Lung (tissue), 12 donors: ENCODE data around the gene PLAAT3. TPM values are rescaled to one million over a fixed set of nuclear protein-coding genes. Genes with fewer than 3 reads are reported as not detected.
"Not testable (repeated sequence)": the region's sequence is repeated elsewhere in the genome, so short reads cannot be mapped to it uniquely, and the experiment has no call there.

Source experiments
- ATAC-seq: fragments of 200-7000 bp; cut with Tn5 transposase; one replicate; pipeline ENCODE4 v1.9.1; 2020; ENCODE audit warnings: moderate number of reproducible peaks; ENCODE audit not compliant: insufficient read depth, low FRiP score
- DNase-seq, 3 donors: peaks; one replicate each; pipeline ENCODE4 v3.0.0-alpha.2; 2013 to 2017
- H3K27ac ChIP-seq, 2 donors: one replicate each; pipeline ENCODE4 v1.5.1; 2013; ENCODE audit warnings: mild to moderate bottlenecking in 2 of 2, moderate library complexity in 2 of 2, control low read depth in 1 of 2, inconsistent platforms in 1 of 2, low read depth in 1 of 2, low read length in 1 of 2
- H3K27me3 ChIP-seq, 3 donors: one replicate each; pipeline ENCODE4 v1.5.1; 2013; ENCODE audit warnings: low read length in 2 of 3; ENCODE audit not compliant: control insufficient read depth in 3 of 3, insufficient read depth in 3 of 3
- H3K36me3 ChIP-seq, 4 donors: one replicate each; pipeline ENCODE4 v1.5.1; 2013; ENCODE audit warnings: low read length in 4 of 4, mild to moderate bottlenecking in 1 of 4, moderate library complexity in 1 of 4; ENCODE audit not compliant: control insufficient read depth in 4 of 4, insufficient read depth in 4 of 4
- H3K4me1 ChIP-seq, 5 donors: one replicate each; pipeline ENCODE4 v1.5.1; 2013; ENCODE audit warnings: low read length in 5 of 5, mild to moderate bottlenecking in 2 of 5, moderate library complexity in 1 of 5; ENCODE audit not compliant: control insufficient read depth in 5 of 5, insufficient read depth in 5 of 5
- H3K4me3 ChIP-seq: one replicate; pipeline ENCODE4 v1.5.1; 2013; ENCODE audit warnings: mild to moderate bottlenecking, control low read depth, moderate library complexity
- H3K9ac ChIP-seq, 2 donors: one replicate each; pipeline ENCODE4 v1.5.1; 2013; ENCODE audit warnings: low read length in 2 of 2, control low read depth in 1 of 2; ENCODE audit not compliant: insufficient read depth in 1 of 2
- H3K9me3 ChIP-seq, 4 donors: one replicate each; pipeline ENCODE4 v1.5.1; 2013; ENCODE audit warnings: low read length in 3 of 4, mild to moderate bottlenecking in 1 of 4, moderate library complexity in 1 of 4; ENCODE audit not compliant: control insufficient read depth in 4 of 4, insufficient read depth in 3 of 4
- WGBS, 2 donors: extraction: QIAGEN DNeasy Blood & Tissue Kit; methylation state at CpG; one replicate each; pipeline ENCODE4 v1.1.7; 2013; 5-methylcytosine and 5-hydroxymethylcytosine counted together
- polyA plus RNA-seq, 2 donors: library from polyadenylated mRNA; stranded (reverse); fragments of 200-250 nt; gene quantifications; one replicate each; pipeline ENCODE4 v1.2.1, GENCODE V29; 2013
- total RNA-seq, 2 donors: library from RNA; depleted of rRNA in 1 of 2; stranded (reverse); fragments of >200 nt in 1 of 2; gene quantifications; one replicate each; pipeline ENCODE4 v1.2.1, GENCODE V29; 2014 to 2021
- TF ChIP-seq, protein P1 (sequence below): IDR thresholded peaks from 2 replicates; pipeline ENCODE4 v1.5.1; 2012; ENCODE audit warnings: mild to moderate bottlenecking; ENCODE audit errors: control extremely low read depth, extremely low read depth
- donor health status: control.
- donor health status: control.
- donor health status: Bipolar disorder and iron deficiency.
- donor health status: healthy.
- donor health status: DM: yes; HTN: yes; CAD: no.

Gene PLAAT3
- total and polyA plus RNA-seq, 4 donors: 12.7 to 232 (median 89.8) TPM

DNA sequence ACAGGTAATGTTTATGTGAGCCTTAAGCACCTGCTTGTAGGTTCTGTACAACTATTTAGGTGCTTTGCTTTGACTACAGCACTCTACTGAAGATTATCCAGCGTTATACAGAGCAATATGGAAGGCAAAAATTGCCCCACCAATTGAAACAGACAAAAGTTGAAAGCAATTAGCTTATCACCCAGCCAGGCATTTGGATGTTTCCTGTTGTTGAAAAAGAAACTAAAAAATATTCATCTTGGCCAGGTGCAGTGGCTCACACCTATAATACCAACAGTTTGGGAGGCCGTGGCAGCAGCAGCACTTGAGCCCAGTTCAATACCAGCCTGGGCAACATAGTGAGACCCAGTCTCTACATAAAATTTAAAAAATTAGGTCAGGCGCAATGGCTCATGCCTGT, 38.4 kb upstream of the PLAAT3 start:
- H3K36me3 ChIP-seq: peaks cover 0 to 19% (median 11%) of the 10 kb centered on the region in 4 donors
- H3K27ac ChIP-seq: no peak overlapping the region
- TF ChIP-seq, protein P1, sequence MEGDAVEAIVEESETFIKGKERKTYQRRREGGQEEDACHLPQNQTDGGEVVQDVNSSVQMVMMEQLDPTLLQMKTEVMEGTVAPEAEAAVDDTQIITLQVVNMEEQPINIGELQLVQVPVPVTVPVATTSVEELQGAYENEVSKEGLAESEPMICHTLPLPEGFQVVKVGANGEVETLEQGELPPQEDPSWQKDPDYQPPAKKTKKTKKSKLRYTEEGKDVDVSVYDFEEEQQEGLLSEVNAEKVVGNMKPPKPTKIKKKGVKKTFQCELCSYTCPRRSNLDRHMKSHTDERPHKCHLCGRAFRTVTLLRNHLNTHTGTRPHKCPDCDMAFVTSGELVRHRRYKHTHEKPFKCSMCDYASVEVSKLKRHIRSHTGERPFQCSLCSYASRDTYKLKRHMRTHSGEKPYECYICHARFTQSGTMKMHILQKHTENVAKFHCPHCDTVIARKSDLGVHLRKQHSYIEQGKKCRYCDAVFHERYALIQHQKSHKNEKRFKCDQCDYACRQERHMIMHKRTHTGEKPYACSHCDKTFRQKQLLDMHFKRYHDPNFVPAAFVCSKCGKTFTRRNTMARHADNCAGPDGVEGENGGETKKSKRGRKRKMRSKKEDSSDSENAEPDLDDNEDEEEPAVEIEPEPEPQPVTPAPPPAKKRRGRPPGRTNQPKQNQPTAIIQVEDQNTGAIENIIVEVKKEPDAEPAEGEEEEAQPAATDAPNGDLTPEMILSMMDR: no peak
- 69 to 80% methylated on average over 3 of the region's 3 CpGs for WGBS, 2 donors
- DNase-seq (no peak), ATAC-seq (no peak)
- no peaks in the 10 kb centered on the region for H3K4me1 ChIP-seq
- no peak overlapping the region for H3K9ac ChIP-seq
- no peak overlapping the region for H3K4me3 ChIP-seq
- no peaks in the 10 kb centered on the region for H3K27me3 ChIP-seq
- H3K9me3 ChIP-seq: no peaks in the 10 kb centered on the region

DNA sequence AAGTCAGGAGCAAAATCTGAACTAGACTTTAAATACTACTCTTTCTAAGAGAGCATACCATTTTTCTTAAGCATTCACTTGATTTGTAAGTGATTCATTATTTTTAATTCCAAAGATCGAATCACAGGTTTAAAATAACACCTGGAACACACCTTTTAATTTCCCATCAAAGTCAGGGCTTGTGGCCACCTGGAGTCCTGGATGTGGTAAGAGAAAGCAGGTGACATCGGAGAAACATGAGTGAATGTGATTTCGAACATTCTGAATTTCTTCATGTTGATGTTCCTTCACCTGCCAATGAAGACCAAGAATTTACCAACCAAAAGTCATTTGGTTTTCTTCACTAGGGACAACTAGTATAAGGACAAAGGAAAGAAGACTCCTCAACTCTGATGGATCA, 29.0 kb upstream of the PLAAT3 start:
- WGBS, 2 donors: 98% methylated on average over 3 of the region's 3 CpGs
- TF ChIP-seq, protein P1: no peak
- DNase-seq (no peak), ATAC-seq (no peak)
- Histone ChIP-seq H3K36me3 (peaks cover 4 to 28% (median 17%) of the 10 kb centered on the region in 4 donors), H3K4me3 (no peak overlapping the region), H3K9me3 (no peaks in the 10 kb centered on the region), H3K4me1 (no peaks in the 10 kb centered on the region), H3K9ac (no peak overlapping the region), H3K27me3 (no peaks in the 10 kb centered on the region), H3K27ac (no peak overlapping the region)

DNA sequence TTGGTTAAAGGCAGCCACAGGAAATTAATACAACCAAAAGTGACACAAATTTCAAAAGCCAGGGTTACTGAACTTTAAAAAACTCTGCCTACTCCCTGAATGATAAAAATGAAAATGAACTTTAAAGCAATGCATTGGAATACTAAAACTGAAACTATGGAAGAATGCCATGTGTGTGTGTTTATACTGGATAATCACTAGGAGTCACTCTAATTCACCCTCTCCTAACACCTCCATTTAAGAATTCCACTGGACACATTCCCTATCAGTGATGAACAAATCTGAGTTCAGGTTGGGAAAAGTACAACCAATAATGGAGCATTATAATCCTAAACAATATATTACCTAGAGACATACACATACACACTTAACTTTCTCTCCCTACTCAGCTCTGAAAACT, 27.5 kb upstream of the PLAAT3 start:
- Histone ChIP-seq H3K27me3 (no peaks in the 10 kb centered on the region), H3K27ac (no peak overlapping the region), H3K36me3 (peaks cover 4 to 22% (median 13%) of the 10 kb centered on the region in 4 donors), H3K9me3 (no peaks in the 10 kb centered on the region), H3K4me3 (no peak overlapping the region), H3K9ac (no peak overlapping the region), H3K4me1 (no peaks in the 10 kb centered on the region)
- TF ChIP-seq, protein P1: no peak
- DNase-seq (peak in 1 of 3 donors; percentile 16), ATAC-seq (no peak)

DNA sequence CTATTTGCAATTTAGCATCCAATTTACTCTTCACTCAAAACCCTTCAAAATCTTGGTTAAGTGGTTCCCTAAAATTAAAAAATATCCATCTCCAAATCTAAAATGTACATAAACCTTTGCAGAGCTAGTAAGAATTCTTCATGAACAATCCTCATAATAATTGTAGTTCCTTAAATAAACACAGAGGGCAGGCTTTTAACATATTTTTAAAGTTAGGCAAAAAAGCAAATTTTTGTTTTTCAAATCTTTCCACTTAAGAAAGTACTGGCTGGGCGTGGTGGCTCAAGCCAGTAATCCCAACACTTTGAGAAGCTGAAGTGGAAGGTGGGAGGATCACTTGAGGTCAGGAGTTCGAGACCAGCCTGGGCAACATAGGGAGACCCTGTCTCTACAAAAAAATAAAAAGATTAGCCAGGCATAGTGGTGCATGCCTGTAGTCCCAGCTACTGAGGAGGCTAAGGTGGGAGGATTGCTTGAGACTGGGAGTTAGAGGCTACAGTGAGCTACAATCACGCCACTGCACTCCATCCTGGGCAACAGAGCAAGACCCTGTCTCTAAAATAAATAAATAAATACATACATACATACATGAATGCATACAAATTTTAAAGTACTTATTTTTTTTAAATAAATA, 25.1 kb upstream of the PLAAT3 start:
- no peak overlapping the region for H3K9ac ChIP-seq
- no peaks in the 10 kb centered on the region for H3K4me1 ChIP-seq
- H3K4me3 ChIP-seq: no peak overlapping the region
- no peak overlapping the region for H3K27ac ChIP-seq
- TF ChIP-seq, protein P1: no peak
- no peaks in the 10 kb centered on the region for H3K27me3 ChIP-seq
- H3K9me3 ChIP-seq: no peaks in the 10 kb centered on the region
- H3K36me3 ChIP-seq: peaks cover 4 to 25% (median 8%) of the 10 kb centered on the region in 4 donors
- ATAC-seq: no peak
- WGBS, 2 donors: 68 to 71% methylated on average over 3 of the region's 3 CpGs
- DNase-seq: peak in 2 of 3 donors; percentile 26 to 45

DNA sequence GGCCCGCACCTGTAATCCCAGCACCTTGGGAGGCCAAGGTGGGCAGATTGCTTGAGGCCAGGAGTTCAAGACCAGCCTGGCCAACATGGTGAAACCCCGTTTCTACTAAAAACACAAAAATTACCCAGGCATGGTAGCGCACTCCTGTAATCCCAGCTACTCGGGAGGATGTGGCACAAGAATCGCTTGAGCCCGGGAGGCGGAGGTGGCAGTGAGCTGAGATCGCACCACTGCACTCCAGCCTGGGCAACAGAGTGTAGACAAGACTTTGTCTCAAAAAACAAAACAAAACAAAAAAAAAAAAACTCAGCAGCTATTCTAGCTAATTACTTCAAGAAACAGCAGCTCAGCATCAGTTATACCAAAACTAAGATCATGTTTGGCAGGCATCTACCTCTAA, 24.2 kb upstream of the PLAAT3 start:
- H3K9me3 ChIP-seq, ATAC-seq, H3K27me3 ChIP-seq, H3K4me3 ChIP-seq, H3K4me1 ChIP-seq, DNase-seq, H3K27ac ChIP-seq, H3K9ac ChIP-seq: not testable (repeated sequence)
- 97 to 98% methylated on average over 8 of the region's 8 CpGs for WGBS, 2 donors
- H3K36me3 ChIP-seq: peaks cover 4 to 21% (median 7%) of the 10 kb centered on the region in 4 donors
